ENCODE measurements around the gene RNF40.

- TF ChIP-seq CTCF (IDR thresholded peaks at IDR 0.05) (no peak), POLR2A (IDR thresholded peaks at IDR 0.05) (no peak)
These were observed 14.8 kb upstream of the RNF40 start for GRCh38 chr16:30747331-30747730.

All from Peyer's patch (tissue), 4 donors.